Testis (tissue), 2 donors: ENCODE results near the gene THRB.

Source experiments
- POLR2A ChIP-seq: fragments of 450-650 bp; IDR thresholded peaks from one replicate; pipeline ENCODE4 v1.6.1; 2017; ENCODE audit warnings: antibody characterized with exemption, mild to moderate bottlenecking, moderate library complexity
- TF ChIP-seq, protein P1 (sequence below), 3 experiments: fragments of 450-650 bp in 2 of 3; fragments of 200-600 bp in 1 of 3; sonication (generic) in 1 of 3; IDR thresholded peaks; one replicate each; pipeline ENCODE4 v1.5.1; 2016 to 2019; ENCODE audit warnings: antibody characterized with exemption in 3 of 3, mild to moderate bottlenecking in 2 of 3, moderate library complexity in 1 of 3

DNA sequence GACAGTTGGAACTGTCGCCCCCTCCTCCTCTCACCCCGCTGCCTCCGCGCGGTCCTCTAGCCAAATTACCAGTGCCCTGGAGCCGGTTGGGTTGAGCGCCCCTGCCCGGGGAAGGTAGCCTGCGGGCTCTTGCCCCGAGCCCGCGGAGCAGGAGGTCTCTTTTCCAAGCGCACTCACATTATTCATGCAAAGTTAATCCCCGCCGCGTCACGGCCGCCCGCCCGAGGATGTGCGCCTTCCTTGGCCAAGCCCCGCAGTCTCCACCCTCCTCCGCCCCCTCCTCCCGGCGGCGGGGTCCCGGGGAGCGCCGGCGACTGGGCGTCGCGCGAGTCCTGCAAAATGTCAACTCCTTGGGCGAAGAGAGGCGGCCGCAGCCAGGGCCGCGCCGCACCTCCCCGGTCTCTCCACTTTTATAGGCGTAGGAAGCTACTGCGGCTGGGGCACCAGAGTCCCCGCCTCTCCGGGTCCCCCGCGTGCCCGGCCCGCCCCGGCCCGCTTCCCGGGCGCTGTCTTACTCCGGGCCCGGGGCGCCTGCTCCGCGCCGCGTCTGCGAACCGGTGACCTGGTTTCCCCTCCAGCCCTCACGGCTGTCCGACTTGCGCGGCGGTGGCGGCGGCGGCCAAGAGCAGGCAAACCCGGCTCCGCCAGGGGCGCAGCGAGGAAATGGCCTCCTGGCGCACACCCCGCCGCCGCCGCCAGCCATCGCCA, at the start of gene THRB:
- TF ChIP-seq POLR2A = no peak
- TF ChIP-seq, protein P1, sequence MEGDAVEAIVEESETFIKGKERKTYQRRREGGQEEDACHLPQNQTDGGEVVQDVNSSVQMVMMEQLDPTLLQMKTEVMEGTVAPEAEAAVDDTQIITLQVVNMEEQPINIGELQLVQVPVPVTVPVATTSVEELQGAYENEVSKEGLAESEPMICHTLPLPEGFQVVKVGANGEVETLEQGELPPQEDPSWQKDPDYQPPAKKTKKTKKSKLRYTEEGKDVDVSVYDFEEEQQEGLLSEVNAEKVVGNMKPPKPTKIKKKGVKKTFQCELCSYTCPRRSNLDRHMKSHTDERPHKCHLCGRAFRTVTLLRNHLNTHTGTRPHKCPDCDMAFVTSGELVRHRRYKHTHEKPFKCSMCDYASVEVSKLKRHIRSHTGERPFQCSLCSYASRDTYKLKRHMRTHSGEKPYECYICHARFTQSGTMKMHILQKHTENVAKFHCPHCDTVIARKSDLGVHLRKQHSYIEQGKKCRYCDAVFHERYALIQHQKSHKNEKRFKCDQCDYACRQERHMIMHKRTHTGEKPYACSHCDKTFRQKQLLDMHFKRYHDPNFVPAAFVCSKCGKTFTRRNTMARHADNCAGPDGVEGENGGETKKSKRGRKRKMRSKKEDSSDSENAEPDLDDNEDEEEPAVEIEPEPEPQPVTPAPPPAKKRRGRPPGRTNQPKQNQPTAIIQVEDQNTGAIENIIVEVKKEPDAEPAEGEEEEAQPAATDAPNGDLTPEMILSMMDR (IDR thresholded peaks at IDR 0.05) = peak in 1 of 3 experiments; percentile 30
